PFSK-1 (cell line): ENCODE data around the gene CACNA1S.

Source experiments
- FOXP2 ChIP-seq: optimal IDR thresholded peaks from 2 replicates; pipeline ENCODE3; 2011; ENCODE audit warnings: borderline replicate concordance, control low read depth, inconsistent platforms; ENCODE audit not compliant: insufficient read depth; ENCODE audit errors: extremely low read length, extremely low read depth
- POLR2AphosphoS5 ChIP-seq: IDR thresholded peaks from 2 replicates; pipeline ENCODE4 v1.6.1; 2012; ENCODE audit warnings: low read depth, mild to moderate bottlenecking, control low read depth, low read length, moderate library complexity
- REST ChIP-seq, 2 experiments: IDR thresholded peaks; 2 replicates each; pipeline versions ENCODE4 v1.6.1 to v1.8.0; 2011 to 2012; ENCODE audit warnings: low read depth in 2 of 2, low read length in 2 of 2, control low read depth in 1 of 2, inconsistent platforms in 1 of 2, mild to moderate bottlenecking in 1 of 2, moderate library complexity in 1 of 2; ENCODE audit not compliant: insufficient read depth in 1 of 2
- SIN3A ChIP-seq: IDR thresholded peaks from 2 replicates; pipeline ENCODE4 v1.6.1; 2012; ENCODE audit warnings: mild to moderate bottlenecking, low read length, moderate library complexity, borderline replicate concordance; ENCODE audit not compliant: insufficient read depth
- TAF1 ChIP-seq: IDR thresholded peaks from 2 replicates; pipeline ENCODE4 v1.6.1; 2012; ENCODE audit warnings: low read length, control low read depth, borderline replicate concordance; ENCODE audit not compliant: insufficient read depth

Gene CACNA1S

GRCh38 chr1:201154389-201155165 is 42.4 kb upstream of the CACNA1S start, which contains the start of gene TMEM9:
TSS of gene TMEM9 (minus strand) at chr1:201154474. CDS start at chr1:201153923, 551 bp downstream.
- TF ChIP-seq SIN3A = no peak
- peak; percentile 52 for TF ChIP-seq FOXP2
- no peak for TF ChIP-seq REST (IDR thresholded peaks at IDR 0.05; ENCODE audit: insufficient read depth in 1 of 2, low read depth in 2 of 2, low read length in 2 of 2)
- peak; percentile 36; the same call in 1 of the 2 replicates for TF ChIP-seq POLR2AphosphoS5
- TF ChIP-seq TAF1 = no peak

- TF ChIP-seq REST (IDR thresholded peaks at IDR 0.05; ENCODE audit: insufficient read depth in 1 of 2, low read depth in 2 of 2, low read length in 2 of 2) = no peak
- no peak for TF ChIP-seq POLR2AphosphoS5
Observed at GRCh38 chr1:201153474-201154388, 41.5 kb upstream of the CACNA1S start.

- TF ChIP-seq SIN3A = no peak
- no peak for TF ChIP-seq TAF1
- TF ChIP-seq FOXP2 = no peak
- no peak for TF ChIP-seq REST (IDR thresholded peaks at IDR 0.05; ENCODE audit: insufficient read depth in 1 of 2, low read depth in 2 of 2, low read length in 2 of 2)
- TF ChIP-seq POLR2AphosphoS5 = no peak
Observed at GRCh38 chr1:201149400-201149799, 37.2 kb upstream of the CACNA1S start.

GRCh38 chr1:201147396-201148015 is 35.3 kb upstream of the CACNA1S start:
- TF ChIP-seq SIN3A (no peak), FOXP2 (no peak), TAF1 (no peak)

- no peak for TF ChIP-seq FOXP2
- TF ChIP-seq TAF1 = no peak
Observed at GRCh38 chr1:201146626-201147390, 34.6 kb upstream of the CACNA1S start.
